GM19025 (cell line): ENCODE measurements around the gene REPIN1.

Experiments used
- ATAC-seq: cut with Tn5 transposase; IDR thresholded peaks from one replicate; pipeline ENCODE4 v1.9.1; 2021; ENCODE audit warnings: mild to moderate bottlenecking, low read depth, moderate library complexity; ENCODE audit not compliant: unreplicated experiment

REPIN1 gene

DNA sequence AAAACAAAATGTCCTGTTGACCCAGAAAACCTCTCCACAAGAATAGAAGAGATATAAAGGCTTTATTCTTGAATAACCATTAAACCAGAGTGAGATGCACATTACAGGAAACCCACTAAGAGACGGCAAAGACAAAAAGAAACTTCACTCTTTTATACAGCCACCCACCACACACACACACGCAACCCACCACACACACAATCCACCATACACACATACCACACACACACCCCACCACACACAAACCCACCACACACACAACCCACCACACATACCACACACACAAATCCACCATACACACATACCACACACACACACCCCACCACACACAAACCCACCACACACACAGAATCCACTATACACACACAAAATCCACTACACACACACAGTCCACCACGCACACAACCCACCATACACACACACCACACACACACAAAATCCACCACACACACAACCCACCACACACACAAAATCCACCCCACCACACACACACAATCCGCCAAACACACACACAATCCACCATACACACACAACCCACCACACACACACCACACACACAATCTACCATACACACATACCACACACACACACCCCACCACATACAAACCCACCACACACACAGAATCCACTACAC lies 9.5 kb upstream of the REPIN1 start:
- no peak for ATAC-seq

DNA sequence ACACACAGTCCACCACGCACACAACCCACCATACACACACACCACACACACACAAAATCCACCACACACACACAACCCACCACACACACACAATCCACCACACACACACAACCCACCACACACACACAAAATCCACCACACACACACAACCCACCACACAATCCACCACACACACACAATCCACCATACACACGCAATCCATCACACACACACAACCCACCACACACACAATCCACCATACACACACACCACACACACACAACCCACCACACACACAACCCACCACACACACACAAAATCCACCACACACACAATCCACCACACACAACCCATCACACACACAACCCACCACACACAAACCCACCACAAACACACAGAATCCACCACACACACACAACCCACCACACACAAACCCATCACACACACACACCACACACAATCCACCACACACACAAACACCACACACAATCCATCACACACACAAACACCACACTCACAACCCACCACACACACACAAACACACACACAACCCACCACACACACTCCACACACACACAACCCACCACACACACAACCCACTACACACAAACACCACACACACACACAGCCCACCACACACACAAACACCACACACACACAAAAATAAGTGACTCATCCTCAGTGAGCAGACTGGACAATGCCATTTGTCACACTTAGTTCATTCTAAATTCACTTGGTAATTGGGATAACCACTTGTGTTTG lies 8.8 kb upstream of the REPIN1 start:
- ATAC-seq = no peak

DNA sequence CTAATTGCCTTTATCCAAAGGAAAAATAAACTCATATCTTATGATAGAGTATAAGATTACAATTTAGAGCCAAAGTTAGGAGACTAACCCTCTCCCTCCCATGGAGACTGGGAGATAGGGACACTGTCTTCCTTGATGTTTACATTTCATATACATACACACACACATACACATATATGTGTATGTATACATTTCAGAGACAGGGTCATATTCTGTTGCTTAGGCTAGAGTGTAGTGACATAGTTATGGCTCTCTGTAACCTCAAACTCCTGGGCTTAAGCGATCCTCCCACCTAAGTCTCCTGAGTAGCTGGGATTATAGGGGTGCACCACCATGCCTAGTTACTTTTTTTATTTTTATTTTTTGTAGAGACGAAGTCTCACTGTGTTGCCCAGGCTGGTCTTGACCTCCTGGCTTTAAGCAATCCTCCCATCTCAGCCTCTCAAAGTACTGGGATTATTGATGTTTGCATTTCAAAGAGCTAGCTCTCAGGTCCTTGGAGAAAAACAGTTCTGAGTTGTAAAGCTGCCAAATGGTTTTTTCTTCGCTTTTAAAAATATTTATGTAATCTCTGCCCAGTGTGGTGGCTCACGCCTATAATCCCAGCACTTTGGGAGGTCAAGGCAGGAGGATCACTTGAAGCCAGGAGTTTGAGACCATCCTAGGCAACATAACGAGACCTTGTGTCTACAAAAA lies 8.1 kb upstream of the REPIN1 start:
- no peak for ATAC-seq

DNA sequence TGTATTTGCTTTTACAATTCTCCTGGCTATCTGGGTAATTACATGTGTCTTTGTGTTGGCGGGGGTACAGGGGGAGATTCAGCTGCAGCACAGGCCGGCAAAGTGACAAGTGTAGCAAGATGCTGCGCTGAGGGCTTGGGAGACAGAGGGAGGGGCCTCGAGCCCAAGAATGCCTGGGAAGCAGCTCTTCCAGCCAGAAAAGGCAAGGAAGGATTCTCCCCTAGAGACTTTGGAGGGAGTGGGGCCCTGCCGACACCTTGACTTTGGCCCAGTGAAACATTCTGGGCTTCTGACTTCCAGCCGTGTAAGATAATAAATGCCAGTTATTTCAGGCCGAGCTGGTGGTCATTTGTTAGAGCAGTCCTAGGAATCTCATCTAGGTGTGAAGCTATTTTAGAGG lies 7.2 kb upstream of the REPIN1 start:
- no peak for ATAC-seq

DNA sequence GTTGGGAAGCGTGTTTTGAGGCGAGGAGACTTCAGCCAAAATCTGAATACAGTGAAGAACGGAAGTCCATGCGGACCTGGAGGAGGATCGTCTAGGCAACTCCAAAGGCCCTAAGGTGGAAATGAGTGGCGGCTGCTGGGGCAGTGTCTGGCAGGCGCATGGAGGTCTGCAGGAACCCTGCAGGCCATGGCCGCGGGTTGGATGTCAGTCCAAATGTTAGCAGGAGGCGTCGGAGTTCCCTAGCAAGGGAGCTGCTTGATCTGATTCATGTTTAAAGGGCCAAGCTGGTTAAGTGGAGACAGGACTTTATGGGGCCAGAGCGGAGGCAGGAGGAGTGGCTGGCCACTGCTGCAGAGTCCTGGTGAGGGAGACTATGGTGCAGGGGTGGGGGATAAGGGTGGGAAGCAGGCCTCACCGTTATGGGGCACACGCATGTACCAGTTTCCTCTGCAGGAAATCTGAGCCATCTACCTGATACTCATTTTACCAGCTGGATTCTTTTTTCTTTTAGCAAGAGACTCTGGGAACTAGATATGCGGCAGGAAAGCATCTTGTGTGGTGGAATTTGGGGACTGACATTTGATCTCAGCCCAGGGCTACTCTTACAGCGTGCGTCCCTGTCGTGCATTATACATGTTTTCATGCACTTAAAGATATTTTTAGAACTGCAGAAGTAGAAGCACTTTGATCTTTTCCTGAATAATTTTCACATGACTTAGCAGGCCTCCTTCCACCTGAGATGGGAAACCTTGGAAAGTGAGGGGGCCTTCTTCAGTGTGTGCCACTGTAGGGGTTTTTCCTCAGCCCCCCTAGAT lies 6.6 kb upstream of the REPIN1 start:
- no peak for ATAC-seq

DNA sequence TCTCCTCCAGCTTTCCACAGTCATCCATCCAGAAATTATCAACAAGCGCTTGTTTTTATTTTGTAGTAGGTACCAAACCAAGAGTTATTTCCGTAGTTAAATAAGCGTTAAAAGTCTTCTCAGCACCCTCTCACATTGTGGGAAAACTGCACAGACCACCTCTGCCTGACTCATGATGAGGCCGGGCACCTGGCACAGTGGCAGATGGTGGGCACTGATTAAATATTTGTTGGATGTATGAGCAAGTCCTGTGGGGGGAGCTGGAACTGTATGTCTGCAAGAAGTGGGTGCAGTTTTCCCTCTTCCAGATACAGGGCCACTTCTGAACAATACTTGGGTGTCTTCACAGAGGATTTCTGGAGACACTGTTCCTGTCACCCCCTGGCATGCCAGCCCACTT lies 5.3 kb upstream of the REPIN1 start:
- ATAC-seq = no peak

DNA sequence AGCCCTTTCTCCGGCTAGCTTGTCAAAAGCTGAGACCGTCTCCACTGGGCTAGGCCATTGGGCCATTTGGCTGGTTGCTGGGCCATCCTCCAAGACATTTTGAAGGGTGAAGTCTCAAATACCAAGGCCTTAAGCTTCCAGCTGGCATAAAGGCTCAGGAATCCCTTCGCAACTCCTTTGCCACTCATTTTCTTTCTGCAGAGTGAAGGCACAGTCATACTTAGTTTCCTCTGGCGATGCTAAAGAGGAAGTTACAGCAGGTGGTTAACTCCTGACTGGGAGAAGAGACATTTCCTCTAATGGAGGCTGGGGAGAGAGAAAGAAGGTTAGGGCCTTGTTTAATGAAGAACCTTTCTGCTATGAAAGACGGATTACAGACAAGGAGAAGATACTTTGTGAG lies 4.8 kb upstream of the REPIN1 start:
- peak; percentile 30 for ATAC-seq

DNA sequence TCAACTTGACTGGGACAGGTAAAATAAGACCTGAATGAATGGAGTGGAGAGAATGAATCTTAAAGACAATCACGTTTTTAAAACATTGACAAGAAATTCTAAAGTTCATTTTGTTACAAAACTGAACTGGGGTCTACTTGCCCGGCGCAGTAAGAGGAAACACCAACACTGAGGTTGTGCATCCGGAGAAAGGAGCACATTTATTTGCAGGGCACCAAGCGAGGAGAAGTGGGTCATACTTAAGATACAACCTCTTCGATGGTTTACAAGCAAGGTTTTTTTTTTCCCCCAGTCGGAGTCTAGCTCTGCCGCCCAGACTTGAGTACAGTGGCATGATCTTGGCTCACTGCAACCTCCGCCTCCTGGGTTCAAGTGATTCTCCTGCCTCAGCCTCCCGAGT lies 3.4 kb upstream of the REPIN1 start:
- no peak for ATAC-seq

DNA sequence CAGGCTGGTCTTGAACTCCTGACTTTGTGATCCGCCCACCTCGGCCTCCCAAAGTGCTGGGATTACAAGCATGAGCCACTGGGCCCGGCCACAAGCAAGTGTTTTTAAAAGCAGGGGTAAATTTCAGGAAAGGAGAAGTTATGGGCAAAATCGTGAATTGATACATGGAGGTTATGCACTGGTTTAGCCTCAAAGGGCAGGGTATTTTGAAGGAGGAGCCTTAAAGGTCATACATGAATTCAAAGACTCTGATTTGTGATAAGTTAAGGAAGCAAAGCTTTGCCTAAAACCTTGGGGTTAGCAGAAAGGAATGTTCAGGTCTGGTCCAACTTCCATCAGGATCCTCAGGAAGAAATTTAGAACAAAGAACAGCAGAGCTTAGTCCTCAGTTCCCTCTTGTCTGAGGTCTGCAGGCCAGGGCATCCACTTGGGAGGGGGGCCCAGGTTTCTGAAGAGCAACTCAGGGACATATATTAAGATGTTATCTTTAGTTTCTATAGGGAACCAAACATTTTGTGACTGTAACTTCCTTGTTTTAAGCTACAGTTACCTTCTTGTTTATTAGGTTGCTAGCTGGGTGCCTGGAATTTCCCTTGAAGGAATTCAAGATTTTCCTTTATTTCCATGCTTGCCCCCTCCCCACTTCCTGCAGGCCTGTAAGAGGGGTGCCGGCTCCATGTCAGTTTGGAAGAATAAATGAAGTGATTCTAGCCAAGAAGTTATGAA lies 2.8 kb upstream of the REPIN1 start:
- no peak for ATAC-seq

DNA sequence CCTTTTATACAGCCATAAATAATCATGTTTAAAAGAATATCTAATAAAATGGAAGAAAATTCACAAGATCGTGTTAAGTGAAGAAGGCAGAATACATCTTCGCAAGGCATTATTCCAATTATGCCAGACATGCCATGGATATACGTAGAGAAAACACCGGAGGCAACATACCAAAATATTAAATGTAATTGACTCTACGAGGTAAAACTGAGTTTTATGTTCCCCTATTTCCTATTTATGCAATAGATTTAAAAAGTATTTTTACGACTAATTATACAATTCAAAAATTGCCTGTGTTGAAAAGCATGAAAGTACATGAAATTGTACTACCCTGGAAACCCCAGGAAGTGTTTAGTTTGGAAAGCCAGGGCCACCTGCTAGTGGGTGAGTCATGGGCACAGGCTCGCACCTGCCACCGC lies 936 bp upstream of the REPIN1 start:
- ATAC-seq = no peak

DNA sequence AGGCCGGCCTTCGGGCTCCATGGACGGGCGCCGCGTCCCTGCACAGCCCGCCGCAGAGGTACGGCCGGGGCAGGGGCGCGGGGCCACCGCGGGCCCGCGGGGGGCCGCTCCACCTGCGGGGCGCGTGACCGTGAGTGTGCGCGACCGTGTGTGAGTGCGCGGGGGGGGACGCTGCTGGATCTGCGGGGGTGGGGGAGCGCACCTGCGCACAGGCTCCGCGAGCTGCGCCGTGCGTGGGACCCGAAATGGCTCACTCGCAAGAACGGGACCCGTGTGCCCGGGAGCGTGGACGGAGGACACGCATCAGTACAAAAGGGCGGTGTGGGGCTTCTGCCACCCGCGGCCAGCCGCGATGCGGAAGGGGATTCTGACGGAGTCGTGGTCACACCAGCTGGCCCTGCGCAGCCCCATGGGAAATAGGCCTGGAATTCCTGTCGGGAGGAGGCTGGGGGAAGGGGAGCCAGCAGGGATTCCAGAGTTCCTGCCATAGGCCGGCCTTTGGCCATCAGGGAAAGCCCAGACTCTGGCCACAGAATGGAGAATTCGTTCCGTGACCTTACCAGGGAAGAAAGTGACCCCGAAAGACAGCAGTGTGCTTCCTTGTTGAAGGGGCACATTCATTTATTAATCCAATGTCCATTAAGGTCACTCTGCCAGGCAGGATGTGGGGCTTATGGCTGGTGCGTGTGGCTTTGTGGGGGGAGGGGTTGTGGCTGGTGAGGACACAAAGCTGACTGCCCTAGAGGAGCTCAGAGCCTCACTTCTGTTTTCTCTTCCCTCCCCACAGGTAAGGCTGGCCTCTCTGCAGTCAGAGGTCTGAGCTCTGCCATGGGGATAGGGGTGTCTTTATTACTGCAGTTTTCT lies 494 bp downstream of the REPIN1 start:
- ATAC-seq = peak; percentile 34

DNA sequence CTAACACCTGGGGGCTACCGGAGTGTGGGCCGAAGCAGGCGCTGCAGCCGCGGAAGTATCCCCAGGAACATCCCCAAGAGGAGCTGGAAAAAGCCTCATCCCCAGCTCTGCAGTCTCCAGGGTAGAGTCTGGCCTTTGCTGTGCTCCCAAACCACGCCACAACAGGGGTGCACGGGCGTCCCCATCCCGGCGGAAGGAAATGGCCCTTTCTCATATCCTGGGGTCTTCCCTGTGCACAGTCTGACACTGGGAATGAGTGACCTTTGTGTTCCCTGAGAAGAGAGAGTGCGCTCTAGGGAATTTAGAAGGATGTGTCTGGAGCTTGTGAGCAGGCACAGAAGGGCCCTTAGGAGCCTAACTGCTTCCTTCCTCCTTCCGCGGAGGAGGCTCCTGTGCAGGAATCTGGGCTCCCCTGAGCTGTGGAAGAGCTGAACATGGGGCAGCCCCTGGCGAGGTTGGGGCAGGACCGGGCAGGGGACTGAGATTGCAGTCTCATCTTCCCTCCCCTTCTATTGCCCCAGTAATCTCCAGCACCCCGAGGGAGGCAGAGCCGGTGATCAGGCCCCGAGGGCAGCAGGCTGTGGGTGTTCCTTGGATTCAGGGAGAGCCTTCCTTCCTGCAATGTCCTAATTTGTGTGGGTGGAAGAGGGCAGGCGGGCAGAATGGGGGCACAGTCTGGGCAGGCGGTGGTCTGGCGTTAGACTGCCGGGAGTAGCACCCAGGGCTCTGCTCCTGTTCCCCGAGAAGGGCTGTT lies 1.3 kb downstream of the REPIN1 start:
- ATAC-seq = no peak

DNA sequence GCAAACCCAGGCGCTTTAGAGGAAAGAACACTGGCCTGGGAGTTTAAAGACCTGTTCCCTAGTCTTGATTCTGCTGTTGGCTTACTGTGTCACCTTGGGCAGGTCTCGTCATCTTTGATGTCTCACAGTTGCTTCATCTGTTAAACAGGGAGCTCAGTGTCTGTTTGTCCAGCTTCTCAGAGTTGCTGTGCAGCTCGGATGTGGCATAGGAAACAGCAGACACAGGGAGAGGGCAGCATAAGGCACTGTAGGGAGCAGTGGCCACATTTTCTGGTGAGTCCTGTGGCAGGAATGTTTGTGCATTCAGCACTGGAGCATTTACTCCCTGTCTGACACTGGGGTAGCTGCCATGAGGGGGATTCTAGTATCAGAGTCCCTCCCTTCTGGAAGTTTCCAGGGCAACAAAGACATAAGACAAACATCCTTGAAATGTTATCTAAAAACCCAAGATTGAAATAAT lies 2.0 kb downstream of the REPIN1 start:
- no peak for ATAC-seq

DNA sequence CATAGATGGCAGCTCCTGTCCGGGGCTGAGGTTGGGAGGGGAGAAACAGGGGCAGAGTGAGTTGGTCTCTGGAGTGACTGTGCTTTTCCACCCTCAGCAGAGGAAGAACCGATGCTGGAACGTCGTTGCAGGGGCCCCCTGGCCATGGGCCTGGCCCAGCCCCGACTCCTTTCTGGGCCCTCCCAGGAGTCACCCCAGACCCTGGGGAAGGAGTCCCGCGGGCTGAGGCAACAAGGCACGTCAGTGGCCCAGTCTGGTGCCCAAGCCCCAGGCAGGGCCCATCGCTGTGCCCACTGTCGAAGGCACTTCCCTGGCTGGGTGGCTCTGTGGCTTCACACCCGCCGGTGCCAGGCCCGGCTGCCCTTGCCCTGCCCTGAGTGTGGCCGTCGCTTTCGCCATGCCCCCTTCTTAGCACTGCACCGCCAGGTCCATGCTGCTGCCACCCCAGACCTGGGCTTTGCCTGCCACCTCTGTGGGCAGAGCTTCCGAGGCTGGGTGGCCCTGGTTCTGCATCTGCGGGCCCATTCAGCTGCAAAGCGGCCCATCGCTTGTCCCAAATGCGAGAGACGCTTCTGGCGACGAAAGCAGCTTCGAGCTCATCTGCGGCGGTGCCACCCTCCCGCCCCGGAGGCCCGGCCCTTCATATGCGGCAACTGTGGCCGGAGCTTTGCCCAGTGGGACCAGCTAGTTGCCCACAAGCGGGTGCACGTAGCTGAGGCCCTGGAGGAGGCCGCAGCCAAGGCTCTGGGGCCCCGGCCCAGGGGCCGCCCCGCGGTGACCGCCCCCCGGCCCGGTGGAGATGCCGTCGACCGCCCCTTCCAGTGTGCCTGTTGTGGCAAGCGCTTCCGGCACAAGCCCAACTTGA lies 2.7 kb downstream of the REPIN1 start:
- ATAC-seq = no peak

DNA sequence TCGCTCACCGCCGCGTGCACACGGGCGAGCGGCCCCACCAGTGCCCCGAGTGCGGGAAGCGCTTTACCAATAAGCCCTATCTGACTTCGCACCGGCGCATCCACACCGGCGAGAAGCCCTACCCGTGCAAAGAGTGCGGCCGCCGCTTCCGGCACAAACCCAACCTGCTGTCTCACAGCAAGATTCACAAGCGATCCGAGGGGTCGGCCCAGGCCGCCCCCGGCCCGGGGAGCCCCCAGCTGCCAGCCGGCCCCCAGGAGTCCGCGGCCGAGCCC lies 3.3 kb downstream of the REPIN1 start:
- ATAC-seq = no peak

DNA sequence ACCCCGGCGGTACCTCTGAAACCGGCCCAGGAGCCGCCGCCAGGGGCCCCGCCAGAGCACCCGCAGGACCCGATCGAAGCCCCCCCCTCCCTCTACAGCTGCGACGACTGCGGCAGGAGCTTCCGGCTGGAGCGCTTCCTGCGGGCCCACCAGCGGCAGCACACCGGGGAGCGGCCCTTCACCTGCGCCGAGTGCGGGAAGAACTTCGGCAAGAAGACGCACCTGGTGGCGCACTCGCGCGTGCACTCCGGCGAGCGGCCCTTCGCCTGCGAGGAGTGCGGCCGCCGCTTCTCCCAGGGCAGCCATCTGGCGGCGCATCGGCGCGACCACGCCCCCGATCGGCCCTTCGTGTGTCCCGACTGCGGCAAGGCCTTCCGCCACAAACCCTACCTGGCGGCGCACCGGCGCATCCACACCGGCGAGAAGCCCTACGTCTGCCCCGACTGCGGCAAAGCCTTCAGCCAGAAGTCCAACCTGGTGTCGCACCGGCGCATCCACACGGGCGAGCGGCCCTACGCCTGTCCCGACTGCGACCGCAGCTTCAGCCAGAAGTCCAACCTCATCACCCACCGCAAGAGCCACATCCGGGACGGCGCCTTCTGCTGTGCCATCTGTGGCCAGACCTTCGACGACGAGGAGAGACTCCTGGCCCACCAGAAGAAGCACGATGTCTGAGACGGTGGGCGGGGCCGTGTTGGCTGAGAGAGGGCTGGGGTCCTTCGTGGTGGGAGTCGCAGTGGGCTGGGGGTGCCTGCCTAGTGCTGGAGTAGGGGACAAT lies 3.8 kb downstream of the REPIN1 start:
- no peak for ATAC-seq
